Sigmoid colon (tissue), 4 donors: Measurements from ENCODE around the gene ATXN2L.
"Not testable (repeated sequence)": the region's sequence is repeated elsewhere in the genome, so short reads cannot be mapped to it uniquely, and the experiment has no call there.

Experiments used
- POLR2AphosphoS5 ChIP-seq, 4 donors: sonication (generic); formaldehyde crosslinking; IDR thresholded peaks; one replicate each; pipeline ENCODE4 v1.6.1; 2017; ENCODE audit warnings: antibody characterized with exemption in 4 of 4
- TF ChIP-seq, protein P1 (sequence below), 4 experiments: fragments of 450-650 bp in 3 of 4; fragments of 200-600 bp in 1 of 4; IDR thresholded peaks; one replicate each; pipeline ENCODE4 v1.5.1; 2016 to 2019; ENCODE audit warnings: antibody characterized with exemption in 4 of 4, mild to moderate bottlenecking in 3 of 4, moderate library complexity in 2 of 4

GRCh38 chr16:28820546-28820945, 2.3 kb upstream of the ATXN2L start:
- not testable (repeated sequence) for TF ChIP-seq POLR2AphosphoS5 (IDR thresholded peaks at IDR 0.05)
- TF ChIP-seq, protein P1, sequence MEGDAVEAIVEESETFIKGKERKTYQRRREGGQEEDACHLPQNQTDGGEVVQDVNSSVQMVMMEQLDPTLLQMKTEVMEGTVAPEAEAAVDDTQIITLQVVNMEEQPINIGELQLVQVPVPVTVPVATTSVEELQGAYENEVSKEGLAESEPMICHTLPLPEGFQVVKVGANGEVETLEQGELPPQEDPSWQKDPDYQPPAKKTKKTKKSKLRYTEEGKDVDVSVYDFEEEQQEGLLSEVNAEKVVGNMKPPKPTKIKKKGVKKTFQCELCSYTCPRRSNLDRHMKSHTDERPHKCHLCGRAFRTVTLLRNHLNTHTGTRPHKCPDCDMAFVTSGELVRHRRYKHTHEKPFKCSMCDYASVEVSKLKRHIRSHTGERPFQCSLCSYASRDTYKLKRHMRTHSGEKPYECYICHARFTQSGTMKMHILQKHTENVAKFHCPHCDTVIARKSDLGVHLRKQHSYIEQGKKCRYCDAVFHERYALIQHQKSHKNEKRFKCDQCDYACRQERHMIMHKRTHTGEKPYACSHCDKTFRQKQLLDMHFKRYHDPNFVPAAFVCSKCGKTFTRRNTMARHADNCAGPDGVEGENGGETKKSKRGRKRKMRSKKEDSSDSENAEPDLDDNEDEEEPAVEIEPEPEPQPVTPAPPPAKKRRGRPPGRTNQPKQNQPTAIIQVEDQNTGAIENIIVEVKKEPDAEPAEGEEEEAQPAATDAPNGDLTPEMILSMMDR (IDR thresholded peaks at IDR 0.05) = not testable (repeated sequence)
